MM.1S (cell line): Measurements from ENCODE around the gene DNAH10.

Source experiments
- DNase-seq: peaks from one replicate; pipeline ENCODE4 v3.0.0-alpha.2; 2015
- H2AFZ ChIP-seq: fragments of 300-600 bp; sonication (generic); 2 replicates; pipeline ENCODE4 v1.6.0; 2016; ENCODE audit warnings: antibody characterized with exemption, low read length
- H3F3A ChIP-seq: fragments of 300-600 bp; sonication (generic); 2 replicates; pipeline ENCODE4 v1.6.1; 2016; ENCODE audit warnings: mild to moderate bottlenecking, antibody characterized with exemption, low read length, moderate library complexity, mixed read lengths; ENCODE audit not compliant: insufficient read depth
- H3K27ac ChIP-seq: fragments of 300-600 bp; sonication (generic); 2 replicates; pipeline ENCODE4 v1.5.1; 2016; ENCODE audit warnings: mild to moderate bottlenecking, low read length
- H3K27me3 ChIP-seq: fragments of 300-600 bp; sonication (generic); replicated peaks from 2 replicates; pipeline ENCODE4 v1.6.0; 2016; ENCODE audit warnings: low read length; ENCODE audit not compliant: insufficient read depth
- H3K36me3 ChIP-seq: fragments of 300-600 bp; sonication (generic); replicated peaks from 2 replicates; pipeline ENCODE4 v1.6.1; 2016; ENCODE audit warnings: mild to moderate bottlenecking, low read length, mixed read lengths; ENCODE audit not compliant: insufficient read depth
- H3K4me1 ChIP-seq: fragments of 300-600 bp; sonication (generic); 2 replicates; pipeline ENCODE4 v1.6.1; 2016; ENCODE audit warnings: low read length, mixed read lengths
- H3K4me2 ChIP-seq: fragments of 300-600 bp; sonication (generic); 2 replicates; pipeline ENCODE4 v1.6.0; 2016; ENCODE audit warnings: low read depth, low read length
- H3K4me3 ChIP-seq: fragments of 300-600 bp; sonication (generic); 2 replicates; pipeline ENCODE4 v1.5.1; 2016; ENCODE audit warnings: low read length, mixed read lengths
- H3K79me2 ChIP-seq: fragments of 300-600 bp; sonication (generic); 2 replicates; pipeline ENCODE4 v1.6.1; 2016; ENCODE audit warnings: mixed run types, low read length, mixed read lengths
- H3K9ac ChIP-seq: fragments of 300-600 bp; sonication (generic); 2 replicates; pipeline ENCODE4 v1.6.1; 2016; ENCODE audit warnings: low read length, mixed read lengths
- H3K9me2 ChIP-seq: fragments of 300-600 bp; sonication (generic); replicated peaks from 2 replicates; pipeline ENCODE4 v1.6.1; 2016; ENCODE audit warnings: mild to moderate bottlenecking, low read length, mixed read lengths; ENCODE audit not compliant: insufficient read depth
- H3K9me3 ChIP-seq: fragments of 300-600 bp; sonication (generic); replicated peaks from 2 replicates; pipeline ENCODE4 v1.6.1; 2016; ENCODE audit warnings: mild to moderate bottlenecking, low read length, mixed read lengths; ENCODE audit not compliant: insufficient read depth
- H4K20me1 ChIP-seq: fragments of 300-600 bp; sonication (generic); 2 replicates; pipeline ENCODE4 v1.6.1; 2016; ENCODE audit warnings: mild to moderate bottlenecking, low read length, moderate library complexity, mixed read lengths; ENCODE audit not compliant: insufficient read depth
- CTCF ChIP-seq: fragments of 300-600 bp; sonication (generic); IDR thresholded peaks from 2 replicates; pipeline ENCODE4 v1.5.1; 2016; ENCODE audit warnings: antibody characterized with exemption, low read length, mixed read lengths
- EZH2 ChIP-seq: fragments of 300-600 bp; sonication (generic); optimal IDR thresholded peaks from 2 replicates; pipeline ENCODE3; 2017; ENCODE audit warnings: low read depth, mild to moderate bottlenecking, antibody characterized with exemption, low read length, mixed read lengths
- EZH2phosphoT487 ChIP-seq: fragments of 300-600 bp; sonication (generic); IDR thresholded peaks from 2 replicates; pipeline ENCODE4 v1.6.1; 2018; ENCODE audit warnings: antibody characterized with exemption, low read length

The DNAH10 gene

GRCh38 chr12:123919980-123920360 is 157.9 kb downstream of the DNAH10 start:
- no peak overlapping the region for H3K27ac ChIP-seq
- H3K79me2 ChIP-seq = no peaks in the 10 kb centered on the region
- H3K4me3 ChIP-seq = no peak overlapping the region
- no peaks in the 10 kb centered on the region for H3K9me3 ChIP-seq
- TF ChIP-seq EZH2phosphoT487 (no peak), CTCF (no peak), EZH2 (no peak)
- H3K4me2 ChIP-seq = no peak overlapping the region
- H2AFZ ChIP-seq = no peak overlapping the region
- H3K9ac ChIP-seq = no peak overlapping the region
- no peaks in the 10 kb centered on the region for H4K20me1 ChIP-seq
- no peaks in the 10 kb centered on the region for H3K36me3 ChIP-seq
- H3K4me1 ChIP-seq = no peaks in the 10 kb centered on the region
- no peaks in the 10 kb centered on the region for H3F3A ChIP-seq
- no peaks in the 10 kb centered on the region for H3K9me2 ChIP-seq
- no peak for DNase-seq
- no peaks in the 10 kb centered on the region for H3K27me3 ChIP-seq

- H3K9ac ChIP-seq = no peak overlapping the region
- H3F3A ChIP-seq = peaks cover under 1% of the 10 kb centered on the region; the same call in 1 of the 2 replicates
- H3K27me3 ChIP-seq = no peaks in the 10 kb centered on the region
- no peaks in the 10 kb centered on the region for H3K4me1 ChIP-seq
- no peak for DNase-seq
- no peaks in the 10 kb centered on the region for H3K9me3 ChIP-seq
- no peak overlapping the region for H3K4me3 ChIP-seq
- H3K79me2 ChIP-seq = no peaks in the 10 kb centered on the region
- H2AFZ ChIP-seq = no peak overlapping the region
- no peaks in the 10 kb centered on the region for H4K20me1 ChIP-seq
- no peak overlapping the region for H3K4me2 ChIP-seq
- TF ChIP-seq EZH2 = no peak
- no peak for TF ChIP-seq CTCF
- no peak for TF ChIP-seq EZH2phosphoT487
- no peak overlapping the region for H3K27ac ChIP-seq
- no peaks in the 10 kb centered on the region for H3K9me2 ChIP-seq
- H3K36me3 ChIP-seq = no peaks in the 10 kb centered on the region
Measured at GRCh38 chr12:123923038-123923437, 160.9 kb downstream of the DNAH10 start.

- Histone ChIP-seq H3K4me1 (peaks cover under 1% of the 10 kb centered on the region; the same call in 1 of the 2 replicates), H3K9ac (no peak overlapping the region), H3K9me2 (no peaks in the 10 kb centered on the region), H4K20me1 (no peaks in the 10 kb centered on the region), H3K79me2 (no peaks in the 10 kb centered on the region), H3K9me3 (no peaks in the 10 kb centered on the region), H3K4me3 (no peak overlapping the region), H2AFZ (no peak overlapping the region), H3K27ac (no peak overlapping the region), H3F3A (peaks cover 9% of the 10 kb centered on the region), H3K36me3 (no peaks in the 10 kb centered on the region), H3K4me2 (no peak overlapping the region), H3K27me3 (no peaks in the 10 kb centered on the region)
- TF ChIP-seq EZH2phosphoT487 (no peak), CTCF (no peak), EZH2 (no peak)
- no peak for DNase-seq
Measured at GRCh38 chr12:123923927-123924326, 161.8 kb downstream of the DNAH10 start.
